RWPE1 (cell line): ENCODE data around the gene SART3.

Experiments
- CTCF ChIA-PET: fragments of 350-600 bp; sonication (Branson Sonifier 250); formaldehyde crosslinking; extraction: SDS; loops from one replicate; lab custom pipeline; 2021; lab: Yijun Ruan, JAX
- POLR2A ChIA-PET: fragments of 400-600 bp; formaldehyde crosslinking; extraction: SDS; loops from one replicate; lab custom pipeline; 2020; ENCODE audit warnings: antibody characterized with exemption; ENCODE audit not compliant: low non-redundant PET; lab: Yijun Ruan, JAX
- DNase-seq: peaks from one replicate; pipeline ENCODE4 v3.0.0; 2012; ENCODE audit warnings: low spot score
- H3K27ac ChIP-seq: fragments of 450-650 bp; 2 replicates; pipeline ENCODE4 v1.5.1; 2017
- CTCF ChIP-seq: fragments of 450-650 bp; conservative IDR thresholded peaks from 2 replicates; pipeline ENCODE4 v1.5.1; 2017; ENCODE audit warnings: low read depth, mild to moderate bottlenecking

The SART3 gene

DNA sequence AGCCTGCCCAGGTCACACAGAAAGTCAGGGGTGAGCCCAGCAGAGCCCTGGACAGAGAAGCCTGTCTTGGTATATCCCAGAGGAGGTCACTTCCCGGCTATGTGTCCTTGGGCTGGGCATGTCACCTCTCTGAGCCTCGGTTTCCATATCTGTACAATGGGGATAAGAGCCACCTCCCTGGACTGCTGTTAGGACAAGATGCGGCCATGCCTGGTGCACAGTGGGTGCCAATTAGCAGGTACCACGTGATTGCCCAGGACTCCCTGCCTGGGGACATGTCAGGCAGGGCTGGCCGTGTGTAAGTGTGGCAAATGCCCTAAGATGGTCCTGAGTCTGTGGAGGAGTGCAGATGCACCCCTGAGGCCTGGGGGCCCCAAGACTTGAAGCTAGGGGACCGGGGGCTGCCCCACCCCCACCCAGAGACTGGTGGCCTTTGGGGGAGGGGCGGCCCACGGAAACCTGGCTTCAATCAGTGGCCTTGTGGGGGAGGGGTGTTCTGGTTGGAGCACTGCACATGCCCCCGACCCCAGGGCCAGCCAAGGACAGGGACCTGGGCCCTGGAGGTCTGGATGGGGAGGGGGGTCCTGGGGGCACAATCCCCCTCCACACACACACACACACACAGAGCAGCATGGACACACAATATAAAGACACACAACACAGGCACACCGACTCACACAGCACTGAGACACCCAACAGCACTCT is 36.0 kb upstream of the SART3 start:
- H3K27ac ChIP-seq: no peak overlapping the region
- ChIA-PET POLR2A (no interaction called here), CTCF (no interaction called here)
- no peak for DNase-seq
- TF ChIP-seq CTCF: no peak

GRCh38 chr12:108595711-108596647 is 35.0 kb upstream of the SART3 start:
- no peak for DNase-seq
- POLR2A ChIA-PET: no interaction called here
- CTCF ChIA-PET: interaction anchor here (0.5 to 1.0 kb wide), 3 partner anchors 22 to 668 kb away, joined by 3 to 5 read pairs (median 4); no protein-coding TSS in a partner anchor
- TF ChIP-seq CTCF: no peak
- no peak overlapping the region for H3K27ac ChIP-seq

GRCh38 chr12:108594960-108595710 is 34.2 kb upstream of the SART3 start:
- TF ChIP-seq CTCF: no peak
- no peak for DNase-seq
- POLR2A ChIA-PET: no interaction called here
- CTCF ChIA-PET: interaction anchor here (0.5 to 1.0 kb wide), 4 partner anchors 23 to 669 kb away, joined by 3 to 5 read pairs (median 4); no protein-coding TSS in a partner anchor
- H3K27ac ChIP-seq: no peak overlapping the region

- ChIA-PET CTCF (interaction anchor here (0.6 kb wide), 1 partner anchor 289 kb away, joined by 3 read pairs; no protein-coding TSS in a partner anchor), POLR2A (no interaction called here)
- no peak for TF ChIP-seq CTCF
- no peak for DNase-seq
- H3K27ac ChIP-seq: no peak overlapping the region
These were observed 33.4 kb upstream of the SART3 start for GRCh38 chr12:108594323-108594903.

- ChIA-PET CTCF (interaction anchor here (0.6 kb wide), 1 partner anchor 37 kb away, joined by 3 read pairs; no protein-coding TSS in a partner anchor), POLR2A (no interaction called here)
- no peak for DNase-seq
- TF ChIP-seq CTCF: no peak
- no peak overlapping the region for H3K27ac ChIP-seq
These were observed 31.3 kb upstream of the SART3 start for GRCh38 chr12:108592033-108592909.
